GM18517 (cell line): ENCODE data around the gene PRUNE2.
"Not testable (repeated sequence)": the region's sequence is repeated elsewhere in the genome, so short reads cannot be mapped to it uniquely, and the experiment has no call there.

Experiments used
- ATAC-seq: cut with Tn5 transposase; IDR thresholded peaks from one replicate; pipeline ENCODE4 v1.9.1; 2021; ENCODE audit warnings: mild to moderate bottlenecking, moderate library complexity; ENCODE audit not compliant: unreplicated experiment

The PRUNE2 gene

GRCh38 chr9:76905791-76906646, at the start of gene PRUNE2:
TSS of gene PRUNE2 (minus strand) at chr9:76906114. CDS start at chr9:76905963, 151 bp downstream.
- no peak for ATAC-seq

- ATAC-seq: not testable (repeated sequence)
These were observed 49.5 kb upstream of the PRUNE2 start for GRCh38 chr9:76955406-76955805.

- ATAC-seq: no peak
These were observed 44.0 kb upstream of the PRUNE2 start for GRCh38 chr9:76949865-76950264.

GRCh38 chr9:76944011-76944410, 38.1 kb upstream of the PRUNE2 start:
- ATAC-seq: no peak

GRCh38 chr9:76943054-76943453, 37.1 kb upstream of the PRUNE2 start:
- no peak for ATAC-seq

GRCh38 chr9:76932757-76933156, 26.8 kb upstream of the PRUNE2 start:
- ATAC-seq: no peak

GRCh38 chr9:76932265-76932664, 26.4 kb upstream of the PRUNE2 start:
- no peak for ATAC-seq

GRCh38 chr9:76927540-76928240, 21.8 kb upstream of the PRUNE2 start:
- ATAC-seq: no peak

- no peak for ATAC-seq
These were observed 20.9 kb upstream of the PRUNE2 start for GRCh38 chr9:76926846-76927245.

GRCh38 chr9:76926324-76926741, 20.4 kb upstream of the PRUNE2 start:
- no peak for ATAC-seq

- no peak for ATAC-seq
These were observed 15.3 kb upstream of the PRUNE2 start for GRCh38 chr9:76921165-76921564.

GRCh38 chr9:76917299-76917698, 11.4 kb upstream of the PRUNE2 start:
- ATAC-seq: no peak

GRCh38 chr9:76916231-76916630, 10.3 kb upstream of the PRUNE2 start:
- ATAC-seq: no peak

GRCh38 chr9:76913467-76913866, 7.6 kb upstream of the PRUNE2 start:
- ATAC-seq: no peak

GRCh38 chr9:76912636-76913275, 6.8 kb upstream of the PRUNE2 start:
- no peak for ATAC-seq

GRCh38 chr9:76911971-76912370, 6.1 kb upstream of the PRUNE2 start:
- no peak for ATAC-seq

- ATAC-seq: no peak
These were observed 4.9 kb upstream of the PRUNE2 start for GRCh38 chr9:76910861-76911260.

- ATAC-seq: no peak
These were observed 697 bp upstream of the PRUNE2 start for GRCh38 chr9:76906647-76906975.

GRCh38 chr9:76904661-76905457, 1.1 kb downstream of the PRUNE2 start:
- ATAC-seq: no peak

GRCh38 chr9:76902395-76902794, 3.5 kb downstream of the PRUNE2 start:
- ATAC-seq: no peak

GRCh38 chr9:76901801-76902200, 4.1 kb downstream of the PRUNE2 start:
- ATAC-seq: no peak
